Measurements from ENCODE around the gene HCFC1R1. TPM values are rescaled to one million over a fixed set of nuclear protein-coding genes. Genes with fewer than 3 reads are reported as not detected.
A peak's percentile ranks its signal among the peaks of the same experiment; 100 is the strongest.
"Not testable (repeated sequence)": the region's sequence is repeated elsewhere in the genome, so short reads cannot be mapped to it uniquely, and the experiment has no call there.

The HCFC1R1 gene
- total RNA-seq, 2 donors from 2014 or later = 19.9 to 120 TPM

- Histone ChIP-seq H3K4me1 (ENCODE audit: control insufficient read depth in 1 of 2, low read depth in 2 of 2) (peaks cover 11 to 20% of the 10 kb centered on the region in 2 donors), H3K4me3 (peak overlapping the region; percentile 94), H3K9me3 (no peaks in the 10 kb centered on the region), H3K27ac (peak overlapping the region in 1 of 2 donors; percentile 41), H3K27me3 (replicated peaks; ENCODE audit: insufficient read depth) (no peaks in the 10 kb centered on the region), H3K36me3 (no peaks in the 10 kb centered on the region)
- TF ChIP-seq CTCF (IDR thresholded peaks at IDR 0.05) = no peak
- ATAC-seq (ENCODE audit: insufficient number of reproducible peaks, low FRiP score, low read depth) = no peak
- DNase-seq (ENCODE audit: low spot score) = no peak
Observed at GRCh38 chr16:3058139-3059030, 34.6 kb upstream of the HCFC1R1 start.

- TF ChIP-seq CTCF (IDR thresholded peaks at IDR 0.05) = no peak
- no peaks in the 10 kb centered on the region for H3K27me3 ChIP-seq (replicated peaks; ENCODE audit: insufficient read depth)
- no peak for DNase-seq (ENCODE audit: low spot score)
- no peaks in the 10 kb centered on the region for H3K9me3 ChIP-seq
- H3K27ac ChIP-seq = no peak overlapping the region
- no peak for ATAC-seq (ENCODE audit: insufficient number of reproducible peaks, low FRiP score, low read depth)
- H3K4me3 ChIP-seq = peak overlapping the region; percentile 94
- no peaks in the 10 kb centered on the region for H3K36me3 ChIP-seq
- peaks cover 11 to 20% of the 10 kb centered on the region in 2 donors for H3K4me1 ChIP-seq (ENCODE audit: control insufficient read depth in 1 of 2, low read depth in 2 of 2)
Observed at GRCh38 chr16:3057181-3058138, 33.7 kb upstream of the HCFC1R1 start.

DNA sequence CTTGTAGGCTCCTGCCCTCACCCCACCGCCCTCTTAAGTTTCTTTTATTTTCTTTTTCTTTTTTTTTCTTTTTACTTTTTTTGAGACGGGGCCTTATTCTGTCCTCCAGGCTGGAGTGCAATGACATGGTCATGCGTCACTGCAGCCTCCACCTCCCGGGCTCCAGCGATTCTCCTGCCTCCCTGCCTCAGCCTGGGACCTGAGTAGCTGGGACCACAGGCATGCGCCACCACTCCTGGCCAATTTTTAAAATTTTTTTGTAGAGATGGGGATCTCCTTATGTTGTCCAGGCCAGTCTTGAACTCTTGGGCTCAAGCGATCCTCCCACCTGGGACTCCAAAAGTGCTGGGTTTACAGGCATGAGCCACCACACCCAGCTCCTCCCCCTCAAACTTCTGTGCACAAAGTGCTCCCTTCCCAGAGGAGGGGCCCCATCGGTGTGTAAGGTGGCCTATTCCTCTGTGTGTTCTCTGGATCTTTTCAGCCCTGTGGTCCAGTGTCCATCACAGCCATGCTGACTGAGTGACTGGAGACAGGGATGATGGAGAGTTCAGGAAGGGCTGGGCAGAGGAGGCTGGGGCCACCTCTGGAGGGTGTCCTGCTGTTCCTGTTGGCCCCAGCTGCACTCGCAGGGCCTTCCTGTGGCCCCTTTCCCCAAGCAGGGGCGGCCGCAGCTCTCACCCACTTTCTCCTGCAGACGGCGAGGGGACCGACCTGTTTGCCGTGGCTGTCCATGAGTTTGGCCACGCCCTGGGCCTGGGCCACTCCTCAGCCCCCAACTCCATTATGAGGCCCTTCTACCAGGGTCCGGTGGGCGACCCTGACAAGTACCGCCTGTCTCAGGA is 32.8 kb upstream of the HCFC1R1 start:
- no peak for TF ChIP-seq CTCF (IDR thresholded peaks at IDR 0.05)
- Histone ChIP-seq H3K27me3 (replicated peaks; ENCODE audit: insufficient read depth) (no peaks in the 10 kb centered on the region), H3K4me1 (ENCODE audit: control insufficient read depth in 1 of 2, low read depth in 2 of 2) (peaks cover 11 to 20% of the 10 kb centered on the region in 2 donors), H3K9me3 (no peaks in the 10 kb centered on the region), H3K36me3 (no peaks in the 10 kb centered on the region), H3K27ac (no peak overlapping the region), H3K4me3 (no peak overlapping the region)
- no peak for ATAC-seq (ENCODE audit: insufficient number of reproducible peaks, low FRiP score, low read depth)
- no peak for DNase-seq (ENCODE audit: low spot score)

- H3K27me3 ChIP-seq (replicated peaks; ENCODE audit: insufficient read depth); DNase-seq (ENCODE audit: low spot score); H3K4me3 ChIP-seq; ATAC-seq (ENCODE audit: insufficient number of reproducible peaks, low FRiP score, low read depth); H3K36me3 ChIP-seq; H3K27ac ChIP-seq; H3K9me3 ChIP-seq: not testable (repeated sequence)
- peaks cover 11 to 20% of the 10 kb centered on the region in 2 donors for H3K4me1 ChIP-seq (ENCODE audit: control insufficient read depth in 1 of 2, low read depth in 2 of 2)
Observed at GRCh38 chr16:3055734-3056115, 32.0 kb upstream of the HCFC1R1 start.

GRCh38 chr16:3054965-3055733 is 31.4 kb upstream of the HCFC1R1 start:
- H3K27ac ChIP-seq = no peak overlapping the region
- no peak for TF ChIP-seq CTCF (IDR thresholded peaks at IDR 0.05)
- H3K9me3 ChIP-seq = no peaks in the 10 kb centered on the region
- no peak overlapping the region for H3K4me3 ChIP-seq
- H3K4me1 ChIP-seq (ENCODE audit: control insufficient read depth in 1 of 2, low read depth in 2 of 2) = peaks cover 11 to 18% of the 10 kb centered on the region in 2 donors
- H3K27me3 ChIP-seq (replicated peaks; ENCODE audit: insufficient read depth) = no peaks in the 10 kb centered on the region
- DNase-seq (ENCODE audit: low spot score) = no peak
- H3K36me3 ChIP-seq = no peaks in the 10 kb centered on the region
- no peak for ATAC-seq (ENCODE audit: insufficient number of reproducible peaks, low FRiP score, low read depth)

- not testable (repeated sequence) for ATAC-seq (ENCODE audit: insufficient number of reproducible peaks, low FRiP score, low read depth); DNase-seq (ENCODE audit: low spot score); H3K4me3 ChIP-seq; H3K27ac ChIP-seq; H3K4me1 ChIP-seq (ENCODE audit: control insufficient read depth in 1 of 2, low read depth in 2 of 2); H3K27me3 ChIP-seq (replicated peaks; ENCODE audit: insufficient read depth); H3K36me3 ChIP-seq; H3K9me3 ChIP-seq
Observed at GRCh38 chr16:3053330-3053710, 29.6 kb upstream of the HCFC1R1 start.

DNA sequence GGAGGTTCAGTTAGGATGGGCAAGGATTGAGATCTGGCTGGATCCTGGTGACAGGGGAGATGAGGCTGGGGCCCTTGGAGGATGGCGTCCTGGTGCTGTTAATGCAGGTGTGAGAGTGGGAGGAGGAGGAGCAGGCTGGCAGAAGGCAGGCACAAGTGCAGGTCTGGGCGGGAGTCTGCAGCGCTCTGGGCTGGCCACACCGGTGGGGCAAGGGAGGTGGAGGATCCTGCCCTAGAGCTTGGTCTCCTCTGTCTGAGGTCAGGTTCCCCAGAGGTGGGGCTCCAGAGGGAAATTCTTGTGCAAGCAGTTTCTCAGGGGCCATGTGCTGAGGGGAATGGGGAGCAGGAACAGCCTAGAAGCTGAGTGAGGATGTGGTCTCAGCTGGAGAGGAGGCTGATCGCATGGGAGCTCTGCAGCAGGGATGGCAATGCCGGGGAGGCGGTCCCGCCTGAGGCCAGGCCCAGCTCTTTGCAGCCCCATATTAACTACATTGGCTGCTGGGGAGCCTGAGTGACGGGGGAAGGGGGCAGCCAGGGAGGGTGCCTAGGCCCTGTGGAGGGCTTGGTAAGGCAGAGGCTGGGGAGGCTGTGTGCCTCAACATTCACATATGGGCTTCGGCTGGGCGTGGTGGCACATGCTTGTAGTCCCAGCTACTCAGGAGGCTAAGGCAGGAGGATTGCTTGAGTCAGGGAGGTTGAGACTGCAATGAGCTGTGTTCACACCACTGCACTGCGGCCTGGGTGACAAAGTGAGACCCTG is 29.0 kb upstream of the HCFC1R1 start:
- not testable (repeated sequence) for H3K27me3 ChIP-seq (replicated peaks; ENCODE audit: insufficient read depth); H3K36me3 ChIP-seq; H3K27ac ChIP-seq; DNase-seq (ENCODE audit: low spot score); H3K9me3 ChIP-seq; ATAC-seq (ENCODE audit: insufficient number of reproducible peaks, low FRiP score, low read depth); H3K4me3 ChIP-seq; H3K4me1 ChIP-seq (ENCODE audit: control insufficient read depth in 1 of 2, low read depth in 2 of 2)

Data from thoracic aorta (tissue), 2 donors.